Gastroesophageal sphincter (tissue), 3 donors: ENCODE results near the gene CCDC3.

ENCODE experiments used
- CTCF ChIP-seq, 4 experiments: fragments of 200-600 bp in 2 of 4; fragments of 450-650 bp in 2 of 4; sonication (generic) in 1 of 4; IDR thresholded peaks; one replicate each; pipeline ENCODE4 v1.5.1; 2017 to 2019; ENCODE audit warnings: antibody characterized with exemption in 4 of 4, mild to moderate bottlenecking in 2 of 4, moderate library complexity in 2 of 4
- POLR2A ChIP-seq, 2 donors: fragments of 450-650 bp; IDR thresholded peaks; one replicate each; pipeline ENCODE4 v1.6.1; 2017; ENCODE audit warnings: antibody characterized with exemption in 2 of 2, mild to moderate bottlenecking in 2 of 2, moderate library complexity in 1 of 2
- POLR2AphosphoS5 ChIP-seq: sonication (generic); formaldehyde crosslinking; IDR thresholded peaks from one replicate; pipeline ENCODE4 v1.6.1; 2017; ENCODE audit warnings: antibody characterized with exemption

GRCh38 chr10:12949248-12949647, 52.3 kb downstream of the CCDC3 start:
- TF ChIP-seq POLR2AphosphoS5 (no peak), CTCF (IDR thresholded peaks at IDR 0.05) (no peak), POLR2A (IDR thresholded peaks at IDR 0.05) (no peak)
